DND-41 (cell line): ENCODE data around the gene TMEM208.

Source experiments
- ATAC-seq: fragments of 200-7000 bp; cut with Tn5 transposase; 3 replicates; pipeline ENCODE4 v1.9.1; 2021; ENCODE audit warnings: low read depth; ENCODE audit not compliant: insufficient read depth
- DNase-seq: peaks from one replicate; pipeline ENCODE4 v3.0.0-alpha.2; 2020
- H2AFZ ChIP-seq: 2 replicates; pipeline ENCODE4 v1.6.0; 2012; ENCODE audit warnings: low read depth, low read length
- H3K27ac ChIP-seq: 2 replicates; pipeline ENCODE4 v1.5.1; 2012; ENCODE audit warnings: low read length, inconsistent platforms
- H3K27me3 ChIP-seq: fragments of 200-600 bp; sonication (generic); 2 replicates; pipeline ENCODE4 v1.6.0; 2012; ENCODE audit warnings: low read length, mild to moderate bottlenecking, inconsistent platforms; ENCODE audit not compliant: insufficient read depth, poor library complexity
- H3K36me3 ChIP-seq: 2 replicates; pipeline ENCODE4 v1.5.1; 2012; ENCODE audit warnings: low read length, inconsistent platforms; ENCODE audit not compliant: insufficient read depth
- H3K4me1 ChIP-seq: 2 replicates; pipeline ENCODE4 v1.5.1; 2012; ENCODE audit warnings: mild to moderate bottlenecking, low read length; ENCODE audit not compliant: insufficient read depth
- H3K4me2 ChIP-seq: 2 replicates; pipeline ENCODE4 v1.6.0; 2012; ENCODE audit warnings: mild to moderate bottlenecking, moderate library complexity, low read length, inconsistent platforms; ENCODE audit not compliant: insufficient read depth
- H3K4me3 ChIP-seq, 2 experiments: fragments of 200-600 bp in 1 of 2; shearing (Covaris generic) in 1 of 2; 2 replicates each; pipeline ENCODE4 v1.5.1; 2012 to 2016; ENCODE audit warnings: inconsistent platforms in 2 of 2, low read length in 2 of 2, mild to moderate bottlenecking in 2 of 2, low read depth in 1 of 2, moderate library complexity in 1 of 2
- H3K79me2 ChIP-seq: 2 replicates; pipeline ENCODE4 v1.6.0; 2012; ENCODE audit warnings: low read length, inconsistent platforms; ENCODE audit not compliant: insufficient read depth
- H3K9ac ChIP-seq: 2 replicates; pipeline ENCODE4 v1.6.0; 2012; ENCODE audit warnings: low read depth, mild to moderate bottlenecking, inconsistent platforms, low read length, moderate library complexity
- H3K9me3 ChIP-seq: 2 replicates; pipeline ENCODE4 v1.5.1; 2012; ENCODE audit warnings: low read length, moderate library complexity, mild to moderate bottlenecking, inconsistent platforms; ENCODE audit not compliant: insufficient read depth, severe bottlenecking
- H4K20me1 ChIP-seq: 2 replicates; pipeline ENCODE4 v1.6.0; 2012; ENCODE audit warnings: low read length; ENCODE audit not compliant: insufficient read depth
- CTCF ChIP-seq: IDR thresholded peaks from 2 replicates; pipeline ENCODE4 v1.5.1; 2012; ENCODE audit warnings: borderline replicate concordance, low read length, moderate library complexity, mild to moderate bottlenecking; ENCODE audit not compliant: poor library complexity, severe bottlenecking; ENCODE audit errors: extremely low read depth
- EZH2 ChIP-seq: IDR thresholded peaks from 3 replicates; pipeline ENCODE4 v1.6.1; 2012; ENCODE audit warnings: borderline replicate concordance, low read depth, mild to moderate bottlenecking, moderate library complexity, low read length, inconsistent platforms; ENCODE audit not compliant: severe bottlenecking

Gene TMEM208

DNA sequence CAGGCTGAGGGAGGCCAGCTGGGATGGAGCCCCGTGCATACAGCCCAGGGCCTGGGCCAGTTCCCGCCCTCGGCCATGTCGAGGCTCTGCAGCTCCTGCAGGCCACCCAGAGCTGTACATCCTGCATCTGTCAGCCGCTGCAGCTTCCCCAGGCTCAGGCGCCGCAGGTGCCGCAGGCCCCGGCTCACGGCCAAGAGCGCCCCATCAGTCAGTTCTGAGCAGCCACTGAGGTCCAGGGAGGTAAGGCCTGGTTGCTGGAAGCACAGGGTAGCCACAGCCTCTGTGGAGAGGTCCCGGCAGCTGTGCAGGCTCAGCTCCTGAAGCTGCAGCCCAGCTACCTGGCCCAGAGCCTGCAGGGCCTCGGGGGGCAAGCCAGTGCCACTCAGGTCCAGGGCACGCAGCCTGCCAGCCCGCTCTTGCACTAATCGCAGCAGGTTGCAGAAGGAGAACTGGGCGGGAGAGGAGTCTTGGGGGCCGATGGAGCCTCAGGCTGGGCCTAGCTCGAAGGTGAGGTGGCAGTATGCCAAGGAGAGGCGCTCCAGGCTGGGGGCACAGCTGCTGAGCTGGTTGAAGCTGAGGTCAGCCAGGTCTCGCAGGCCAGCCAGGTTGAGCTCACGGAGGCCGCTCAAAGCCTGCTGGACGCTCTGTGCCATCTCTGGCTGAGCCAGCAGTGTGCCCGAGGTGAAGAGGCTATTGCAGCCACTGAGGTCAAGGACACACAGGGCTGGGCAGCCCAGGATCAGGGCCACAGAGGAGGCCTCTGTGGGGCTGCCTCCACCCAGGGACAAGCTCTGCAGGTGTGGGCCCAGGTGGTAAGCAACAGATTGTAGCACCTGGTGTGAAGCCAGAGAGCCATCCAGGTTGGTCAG, 16.6 kb upstream of the TMEM208 start:
- Histone ChIP-seq H3K36me3 (peaks cover 6% of the 10 kb centered on the region), H3K4me2 (no peak overlapping the region), H2AFZ (no peak overlapping the region), H3K27ac (no peak overlapping the region), H3K9me3 (no peaks in the 10 kb centered on the region), H3K27me3 (no peaks in the 10 kb centered on the region), H3K9ac (no peak overlapping the region), H3K4me3 (no peak overlapping the region), H4K20me1 (peaks cover 5% of the 10 kb centered on the region), H3K4me1 (no peaks in the 10 kb centered on the region), H3K79me2 (no peaks in the 10 kb centered on the region)
- no peak for DNase-seq
- no peak; the same call in 2 of the 3 replicates for ATAC-seq
- no peak for TF ChIP-seq EZH2
- TF ChIP-seq CTCF = no peak

GRCh38 chr16:67211674-67212073, 15.3 kb upstream of the TMEM208 start:
- ATAC-seq (no peak), DNase-seq (no peak)
- H2AFZ ChIP-seq = no peak overlapping the region

GRCh38 chr16:67212766-67213165, 14.2 kb upstream of the TMEM208 start:
- TF ChIP-seq EZH2 = no peak
- no peak for TF ChIP-seq CTCF
- no peak overlapping the region for H3K4me2 ChIP-seq
- H3K27ac ChIP-seq = no peak overlapping the region
- H3K9me3 ChIP-seq = no peaks in the 10 kb centered on the region
- no peak overlapping the region for H3K9ac ChIP-seq
- H3K27me3 ChIP-seq = no peaks in the 10 kb centered on the region
- DNase-seq = no peak
- H3K36me3 ChIP-seq = no peaks in the 10 kb centered on the region; the same call in 1 of the 2 replicates
- ATAC-seq = no peak
- no peaks in the 10 kb centered on the region for H3K79me2 ChIP-seq
- H2AFZ ChIP-seq = no peak overlapping the region
- H3K4me3 ChIP-seq = no peak overlapping the region
- H3K4me1 ChIP-seq = no peaks in the 10 kb centered on the region
- H4K20me1 ChIP-seq = no peaks in the 10 kb centered on the region

More at GRCh38 chr16:67211674-67212073, 15.3 kb upstream of the TMEM208 start:
- no peaks in the 10 kb centered on the region for H4K20me1 ChIP-seq
- H3K9me3 ChIP-seq = no peaks in the 10 kb centered on the region
- no peak overlapping the region for H3K4me2 ChIP-seq
- H3K27me3 ChIP-seq = no peaks in the 10 kb centered on the region
- no peak overlapping the region for H3K9ac ChIP-seq
- H3K27ac ChIP-seq = no peak overlapping the region
- no peaks in the 10 kb centered on the region; the same call in 1 of the 2 replicates for H3K36me3 ChIP-seq
- no peak overlapping the region for H3K4me3 ChIP-seq
- no peaks in the 10 kb centered on the region for H3K4me1 ChIP-seq
- no peaks in the 10 kb centered on the region for H3K79me2 ChIP-seq
- no peak for TF ChIP-seq CTCF
- no peak for TF ChIP-seq EZH2
